Endothelial cell (in vitro differentiated cells): ENCODE measurements around the gene DOK5. TPM values are rescaled to one million over a fixed set of nuclear protein-coding genes. Genes with fewer than 3 reads are reported as not detected.

Experiments used
- DNase-seq: peaks from one replicate; pipeline ENCODE4 v3.0.0; 2021; ENCODE audit warnings: low spot score
- H3K27ac Mint-ChIP-seq: one replicate; pipeline ENCODE4 v1.8.0; 2021; ENCODE audit warnings: mixed read lengths, inconsistent platforms; ENCODE audit not compliant: unreplicated experiment
- H3K27me3 Mint-ChIP-seq: one replicate; pipeline ENCODE4 v1.8.0; 2021; ENCODE audit warnings: mild to moderate bottlenecking, moderate library complexity, mixed read lengths, inconsistent platforms; ENCODE audit not compliant: unreplicated experiment
- H3K36me3 Mint-ChIP-seq: one replicate; pipeline ENCODE4 v1.8.0; 2021; ENCODE audit warnings: mild to moderate bottlenecking, low read depth, mixed read lengths, inconsistent platforms; ENCODE audit not compliant: unreplicated experiment
- H3K4me1 Mint-ChIP-seq: one replicate; pipeline ENCODE4 v1.8.0; 2021; ENCODE audit warnings: mild to moderate bottlenecking, mixed read lengths, inconsistent platforms; ENCODE audit not compliant: unreplicated experiment
- H3K4me3 Mint-ChIP-seq: one replicate; pipeline ENCODE4 v1.8.0; 2021; ENCODE audit warnings: mild to moderate bottlenecking, mixed read lengths, inconsistent platforms; ENCODE audit not compliant: unreplicated experiment
- H3K9me3 Mint-ChIP-seq: one replicate; pipeline ENCODE4 v1.8.0; 2021; ENCODE audit warnings: mixed read lengths, inconsistent platforms; ENCODE audit not compliant: unreplicated experiment
- total RNA-seq: library from RNA; stranded (reverse); fragmentation: NEBNext Ultra II Directional; extraction: Animal tissue kit (Norgen Biotek cat#: 25700); gene quantifications from one replicate; pipeline ENCODE4 v1.2.1, GENCODE V29; 2021; ENCODE audit not compliant: unreplicated experiment
- TF ChIP-seq, protein P1 (sequence below): fragments of 200-600 bp; sonication (generic); IDR thresholded peaks from one replicate; pipeline ENCODE4 v1.5.0; 2021; ENCODE audit warnings: antibody characterized with exemption; ENCODE audit not compliant: unreplicated experiment

Gene DOK5
- total RNA-seq, 1 donor from 2014 or later: 0.26 TPM

DNA sequence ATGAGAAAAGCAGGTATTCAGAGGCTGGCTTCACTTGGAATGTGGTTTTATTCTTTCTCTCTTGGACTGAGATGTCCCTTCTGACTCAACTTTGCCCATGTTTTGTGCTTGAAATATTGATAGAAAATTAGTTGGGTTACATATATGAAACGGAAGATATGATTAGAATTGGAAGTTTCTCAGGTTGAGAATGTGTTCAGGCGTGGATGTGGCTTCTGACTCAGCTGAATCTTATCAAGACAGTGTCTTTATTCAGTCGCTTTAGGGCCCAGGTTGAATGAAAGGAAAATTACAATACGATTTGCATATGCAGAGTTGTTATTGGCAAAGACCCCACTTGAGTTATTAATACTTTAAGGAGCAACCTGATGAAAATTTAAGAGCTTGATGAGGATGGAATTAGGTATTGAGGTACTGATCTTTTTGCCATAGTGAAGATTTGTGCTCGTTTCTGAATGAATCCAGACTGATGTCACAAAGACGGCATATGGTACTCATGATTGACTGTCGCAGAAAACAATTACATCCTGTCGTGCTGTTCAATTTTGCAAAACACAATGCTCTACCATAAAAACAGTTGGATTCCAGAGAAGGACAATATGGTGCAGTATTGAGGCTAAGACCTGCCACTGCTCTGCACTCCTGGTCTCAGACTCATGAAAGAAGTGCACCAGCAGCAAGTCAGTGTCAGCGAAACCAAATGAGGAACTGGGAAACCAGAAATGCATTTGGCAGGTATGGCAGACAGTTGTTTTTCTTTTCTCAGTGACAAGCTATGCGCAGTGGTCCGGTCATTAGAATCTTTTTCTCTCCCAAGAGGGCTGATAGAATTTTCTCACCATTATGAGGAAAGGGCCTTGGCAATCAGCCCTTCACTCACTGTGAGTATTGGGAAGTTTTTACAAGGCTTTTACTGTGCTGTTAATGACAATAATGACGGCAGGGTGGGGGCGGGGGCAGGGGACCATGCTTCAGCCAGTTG, 158.3 kb downstream of the DOK5 start:
- Mint-ChIP-seq H3K27me3 (no peaks in the 10 kb centered on the region), H3K9me3 (no peaks in the 10 kb centered on the region), H3K36me3 (no peaks in the 10 kb centered on the region), H3K4me3 (no peak overlapping the region), H3K4me1 (no peaks in the 10 kb centered on the region), H3K27ac (no peak overlapping the region)
- DNase-seq: no peak
- TF ChIP-seq, protein P1, sequence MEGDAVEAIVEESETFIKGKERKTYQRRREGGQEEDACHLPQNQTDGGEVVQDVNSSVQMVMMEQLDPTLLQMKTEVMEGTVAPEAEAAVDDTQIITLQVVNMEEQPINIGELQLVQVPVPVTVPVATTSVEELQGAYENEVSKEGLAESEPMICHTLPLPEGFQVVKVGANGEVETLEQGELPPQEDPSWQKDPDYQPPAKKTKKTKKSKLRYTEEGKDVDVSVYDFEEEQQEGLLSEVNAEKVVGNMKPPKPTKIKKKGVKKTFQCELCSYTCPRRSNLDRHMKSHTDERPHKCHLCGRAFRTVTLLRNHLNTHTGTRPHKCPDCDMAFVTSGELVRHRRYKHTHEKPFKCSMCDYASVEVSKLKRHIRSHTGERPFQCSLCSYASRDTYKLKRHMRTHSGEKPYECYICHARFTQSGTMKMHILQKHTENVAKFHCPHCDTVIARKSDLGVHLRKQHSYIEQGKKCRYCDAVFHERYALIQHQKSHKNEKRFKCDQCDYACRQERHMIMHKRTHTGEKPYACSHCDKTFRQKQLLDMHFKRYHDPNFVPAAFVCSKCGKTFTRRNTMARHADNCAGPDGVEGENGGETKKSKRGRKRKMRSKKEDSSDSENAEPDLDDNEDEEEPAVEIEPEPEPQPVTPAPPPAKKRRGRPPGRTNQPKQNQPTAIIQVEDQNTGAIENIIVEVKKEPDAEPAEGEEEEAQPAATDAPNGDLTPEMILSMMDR: no peak

GRCh38 chr20:54636575-54636974, 161.2 kb downstream of the DOK5 start:
- Mint-ChIP-seq H3K27me3 (no peaks in the 10 kb centered on the region), H3K27ac (no peak overlapping the region), H3K36me3 (no peaks in the 10 kb centered on the region), H3K9me3 (no peaks in the 10 kb centered on the region), H3K4me1 (no peaks in the 10 kb centered on the region), H3K4me3 (no peak overlapping the region)
- TF ChIP-seq, protein P1: no peak
- no peak for DNase-seq

GRCh38 chr20:54639941-54640340, 164.5 kb downstream of the DOK5 start:
- TF ChIP-seq, protein P1: no peak

DNA sequence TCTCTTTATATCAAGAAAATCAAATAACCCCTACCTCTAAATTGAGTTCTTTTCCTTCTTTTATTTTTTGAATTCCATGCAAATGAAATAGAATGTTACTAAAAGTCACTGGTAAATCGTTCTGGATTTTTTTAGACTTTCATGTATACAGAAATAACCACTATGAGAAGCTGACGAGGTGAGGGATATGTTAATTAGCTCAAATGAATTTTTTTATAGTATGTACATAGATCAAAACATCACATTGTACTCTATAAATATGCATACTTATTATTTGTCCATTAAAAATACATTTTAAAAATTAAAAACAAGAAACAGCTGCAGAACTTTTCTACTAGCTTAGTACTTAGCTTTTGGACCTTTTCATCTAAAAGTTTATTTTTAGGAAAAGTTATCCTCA, 165.4 kb downstream of the DOK5 start:
- H3K4me1 Mint-ChIP-seq: no peaks in the 10 kb centered on the region
- no peaks in the 10 kb centered on the region for H3K9me3 Mint-ChIP-seq
- H3K27me3 Mint-ChIP-seq: no peaks in the 10 kb centered on the region
- DNase-seq: no peak
- H3K36me3 Mint-ChIP-seq: no peaks in the 10 kb centered on the region
- H3K27ac Mint-ChIP-seq: no peak overlapping the region
- no peak overlapping the region for H3K4me3 Mint-ChIP-seq
- TF ChIP-seq, protein P1: no peak

More at GRCh38 chr20:54639941-54640340, 164.5 kb downstream of the DOK5 start:
- Mint-ChIP-seq H3K4me3 (no peak overlapping the region), H3K27ac (no peak overlapping the region), H3K36me3 (no peaks in the 10 kb centered on the region), H3K9me3 (no peaks in the 10 kb centered on the region), H3K27me3 (no peaks in the 10 kb centered on the region), H3K4me1 (no peaks in the 10 kb centered on the region)
- DNase-seq: no peak
